GM19452 (cell line): ENCODE measurements around the gene IGSF9B.

Experiments
- ATAC-seq: cut with Tn5 transposase; IDR thresholded peaks from one replicate; pipeline ENCODE4 v1.9.1; 2021; ENCODE audit not compliant: unreplicated experiment

The IGSF9B gene

DNA sequence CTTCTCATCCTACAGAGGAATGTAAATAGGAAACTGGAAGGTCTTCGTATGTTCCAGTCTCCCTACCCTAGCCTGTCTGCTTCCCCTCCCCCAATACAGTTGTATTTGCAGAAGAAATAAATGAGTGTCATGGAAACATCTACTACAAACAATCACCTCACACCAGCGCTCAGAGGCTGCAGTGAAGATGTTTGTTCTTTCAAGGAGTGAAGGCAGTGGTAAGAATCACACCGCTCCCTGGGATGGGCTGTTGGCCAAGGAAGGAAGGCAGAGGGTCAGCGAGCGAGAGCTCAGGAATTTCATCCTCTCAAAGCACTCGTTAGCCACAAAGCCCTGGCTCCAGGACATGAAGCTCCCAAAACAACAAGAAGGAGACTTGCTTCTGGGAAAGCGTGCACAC, 1.1 kb upstream of the IGSF9B start:
- no peak for ATAC-seq

DNA sequence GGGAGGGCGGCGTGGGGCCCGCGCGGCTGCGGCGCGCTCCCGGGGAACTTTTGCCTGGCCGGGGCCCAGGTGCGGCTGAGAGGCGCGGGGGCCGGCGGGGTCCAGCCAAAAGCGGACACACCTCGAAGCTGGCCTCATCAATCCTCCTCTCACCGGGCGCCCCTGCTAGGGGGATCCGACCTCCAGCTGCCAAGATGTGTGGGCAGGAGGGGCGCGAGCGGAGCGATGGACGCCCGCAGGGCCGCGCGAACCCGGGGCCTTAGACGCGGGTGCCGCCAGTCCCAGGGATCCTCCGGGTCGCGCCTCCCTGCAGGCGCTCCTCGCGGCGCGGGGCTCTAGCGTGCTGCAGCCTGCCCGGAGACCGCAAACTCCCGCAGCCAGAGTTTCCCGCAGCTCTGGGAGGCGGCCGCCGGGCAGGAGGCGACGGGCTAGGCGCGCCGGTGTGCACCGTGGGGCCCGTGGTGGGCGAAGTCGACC, 785 bp downstream of the IGSF9B start:
- ATAC-seq, result no peak

DNA sequence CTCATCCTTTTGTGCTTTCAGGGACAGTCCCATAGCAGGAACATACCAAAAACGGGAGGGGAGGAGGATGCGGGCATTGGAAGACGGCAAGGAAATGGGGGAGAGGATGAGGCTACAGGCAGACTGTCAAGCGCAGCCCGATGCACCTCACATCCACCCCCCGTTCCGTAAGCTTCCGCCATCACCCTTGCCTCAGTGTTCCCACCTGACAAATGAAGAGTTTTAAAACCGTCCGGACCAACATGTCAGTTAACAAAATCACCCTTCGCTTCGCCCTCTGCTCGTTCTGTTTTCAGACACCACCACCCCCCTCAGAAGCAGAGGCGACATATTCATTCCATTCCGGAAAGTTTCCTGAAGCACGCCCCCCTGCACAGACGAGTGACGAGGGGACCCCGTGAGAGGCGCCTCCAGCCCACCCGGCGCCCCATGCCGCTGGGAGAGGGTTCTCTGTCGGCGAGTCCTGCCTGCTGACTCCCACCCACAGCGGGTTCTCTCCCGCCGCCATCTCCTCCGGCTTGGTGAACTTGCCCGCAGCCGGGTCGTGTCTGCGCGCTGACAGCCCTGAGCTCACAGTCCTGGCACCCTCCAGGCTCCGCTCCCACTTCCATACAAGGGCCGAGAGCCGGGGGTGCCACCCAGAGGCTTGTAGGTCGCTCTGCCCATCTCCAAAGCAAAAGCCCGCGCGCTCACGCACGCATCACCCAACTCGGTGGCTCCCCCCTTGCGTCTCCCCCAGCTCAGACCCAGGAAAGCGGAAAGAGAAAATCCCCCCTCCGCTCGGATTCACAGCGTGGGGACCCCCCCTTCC, 1.5 kb downstream of the IGSF9B start:
- ATAC-seq, result no peak

GRCh38 chr11:133953999-133954398, 2.8 kb downstream of the IGSF9B start:
- ATAC-seq, result no peak

DNA sequence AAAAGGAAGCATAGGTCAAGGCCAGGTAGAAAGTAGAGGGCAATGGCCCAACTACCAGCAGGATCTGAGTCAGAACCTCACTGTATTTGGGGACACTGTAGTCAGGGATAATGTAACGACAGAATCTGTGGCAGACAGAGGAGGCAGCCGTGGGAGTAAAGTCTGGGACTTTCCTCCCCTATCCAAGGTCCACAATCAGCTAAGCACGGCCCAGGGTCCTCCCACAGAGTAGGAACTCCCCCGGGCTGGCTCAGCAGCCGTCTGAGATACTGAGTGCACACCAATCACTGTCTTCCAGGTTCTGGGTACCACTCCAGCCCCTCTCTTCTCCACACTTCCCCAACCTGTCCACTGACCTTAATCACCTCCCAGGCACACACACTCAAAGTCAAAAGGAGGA, 3.2 kb downstream of the IGSF9B start:
- no peak for ATAC-seq

GRCh38 chr11:133952199-133953190, 4.3 kb downstream of the IGSF9B start:
- ATAC-seq, result no peak

GRCh38 chr11:133951327-133952198, 5.2 kb downstream of the IGSF9B start:
- no peak for ATAC-seq

- no peak for ATAC-seq
These were observed 5.9 kb downstream of the IGSF9B start for GRCh38 chr11:133950874-133951326.

GRCh38 chr11:133950421-133950820, 6.3 kb downstream of the IGSF9B start:
- no peak for ATAC-seq

- no peak for ATAC-seq
These were observed 7.6 kb downstream of the IGSF9B start for GRCh38 chr11:133949129-133949528.

DNA sequence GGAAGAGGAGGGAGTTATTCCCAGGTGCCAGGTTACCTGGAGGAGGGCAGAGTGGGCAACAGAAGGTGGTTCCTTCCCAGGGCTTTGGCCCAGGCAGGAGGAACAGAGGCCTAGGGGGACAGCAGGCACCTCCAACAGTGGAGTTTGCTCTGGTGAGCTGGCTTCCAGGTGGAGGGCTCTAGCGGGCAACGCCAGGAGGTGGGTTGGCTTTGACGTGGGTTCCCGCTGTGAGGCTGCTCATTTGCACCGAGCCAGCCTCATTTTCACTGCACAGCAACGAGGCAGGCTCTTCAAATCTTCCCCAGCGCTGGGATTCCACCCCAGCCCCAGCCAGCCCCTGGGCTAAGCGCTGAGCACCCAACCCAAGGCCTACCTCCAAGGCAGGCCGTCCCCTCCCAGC, 8.1 kb downstream of the IGSF9B start:
- ATAC-seq, result no peak

- no peak for ATAC-seq
These were observed 9.4 kb downstream of the IGSF9B start for GRCh38 chr11:133947321-133947756.

DNA sequence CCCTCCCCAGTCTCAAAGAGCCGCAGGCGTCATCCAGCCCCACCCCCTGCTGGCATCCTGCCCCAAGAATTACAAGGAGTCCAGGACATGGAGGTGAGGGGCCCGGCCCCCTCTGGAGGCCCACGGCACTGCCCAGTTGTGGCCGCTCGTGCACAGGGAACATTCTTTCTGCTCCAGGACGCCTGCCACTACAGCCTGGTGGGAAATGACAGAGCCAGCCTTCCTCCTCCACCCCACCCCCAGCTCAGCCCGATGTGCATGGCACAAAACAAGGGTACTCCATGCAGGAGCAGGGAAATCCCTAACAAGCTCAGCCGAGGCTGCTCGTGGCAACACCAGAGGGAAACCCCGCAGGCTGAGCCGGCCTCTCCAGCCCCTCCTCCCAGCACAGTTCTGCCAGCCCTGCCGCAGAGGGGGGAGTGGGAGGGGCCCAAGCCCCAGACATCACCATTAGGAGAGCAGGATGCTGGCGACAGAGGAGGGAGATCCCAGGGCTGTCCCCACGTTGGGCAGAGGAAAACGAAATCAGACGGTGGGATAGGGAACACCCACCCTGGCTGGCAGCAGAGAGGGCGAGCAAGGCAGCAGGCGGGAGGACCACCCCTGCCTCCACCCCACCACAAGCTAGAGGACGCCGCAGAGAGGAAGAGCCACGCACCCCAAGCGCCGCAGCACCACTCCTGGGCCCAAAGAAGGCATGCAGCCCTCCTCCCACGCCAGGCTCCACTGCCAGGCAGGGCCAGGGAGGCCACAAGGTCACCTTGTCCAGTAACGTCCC, 10.0 kb downstream of the IGSF9B start:
- no peak for ATAC-seq

DNA sequence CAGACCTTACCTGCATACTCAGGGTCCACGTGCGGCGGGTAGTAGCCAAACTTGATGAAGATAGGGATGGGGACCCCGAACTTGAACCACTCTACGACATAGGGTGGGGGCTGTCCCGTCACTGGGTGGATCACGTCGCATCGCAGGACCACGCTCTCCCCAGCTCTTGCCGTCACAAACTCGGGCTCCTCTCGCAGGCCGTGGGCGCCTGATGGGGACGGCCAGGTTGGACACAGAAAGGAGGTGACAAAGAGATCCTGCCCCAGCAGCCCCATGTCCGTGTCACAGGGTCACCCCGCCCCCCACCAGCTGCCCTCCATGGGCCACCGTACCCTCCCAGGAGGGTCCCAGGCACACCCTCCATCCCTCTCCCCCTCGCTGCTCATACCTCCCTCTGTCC, 10.7 kb downstream of the IGSF9B start:
- ATAC-seq, result no peak

DNA sequence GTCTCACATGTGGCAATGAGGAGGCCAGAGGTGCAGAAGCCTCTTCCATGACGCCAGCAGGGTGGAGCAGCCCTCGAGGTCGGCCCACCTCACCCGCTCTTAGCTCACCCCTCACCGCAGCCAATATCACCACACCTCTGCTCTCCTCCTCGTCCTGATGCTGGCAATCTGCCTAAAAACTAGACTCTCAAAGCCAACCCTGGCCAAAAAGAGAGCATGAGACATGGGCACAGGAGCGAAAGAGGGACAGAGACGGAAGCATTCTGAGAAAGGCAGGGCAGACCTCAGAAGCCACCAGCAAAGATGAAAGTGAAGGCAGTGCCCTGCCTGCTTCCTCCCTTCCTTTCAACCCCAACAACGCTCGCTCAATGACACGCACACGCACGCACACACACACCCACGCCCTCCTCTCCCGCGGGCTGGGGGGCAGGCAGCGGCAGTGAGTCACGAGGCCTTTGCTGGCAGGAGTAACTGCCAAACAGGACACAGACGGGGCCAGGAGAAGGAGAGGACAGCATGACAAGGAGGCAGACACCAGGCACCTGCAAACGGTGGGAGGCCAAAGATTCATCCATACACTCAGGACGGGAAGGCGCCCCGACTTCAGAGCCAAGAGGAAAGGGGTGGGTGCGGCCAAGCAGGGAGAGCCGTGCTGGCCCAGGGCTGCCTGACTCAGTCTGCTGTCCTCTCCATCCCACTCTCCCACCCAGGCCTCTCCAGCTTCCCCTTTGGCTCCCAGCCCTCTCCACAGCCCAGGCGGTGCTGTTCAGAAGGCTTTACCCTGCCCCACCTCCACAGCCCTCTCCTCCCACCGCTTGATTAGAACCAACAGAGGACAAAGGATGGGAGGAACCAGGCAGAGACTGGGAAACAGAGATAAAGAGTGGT, 11.4 kb downstream of the IGSF9B start:
- no peak for ATAC-seq

GRCh38 chr11:133943950-133944698, 12.6 kb downstream of the IGSF9B start:
- ATAC-seq, result no peak

DNA sequence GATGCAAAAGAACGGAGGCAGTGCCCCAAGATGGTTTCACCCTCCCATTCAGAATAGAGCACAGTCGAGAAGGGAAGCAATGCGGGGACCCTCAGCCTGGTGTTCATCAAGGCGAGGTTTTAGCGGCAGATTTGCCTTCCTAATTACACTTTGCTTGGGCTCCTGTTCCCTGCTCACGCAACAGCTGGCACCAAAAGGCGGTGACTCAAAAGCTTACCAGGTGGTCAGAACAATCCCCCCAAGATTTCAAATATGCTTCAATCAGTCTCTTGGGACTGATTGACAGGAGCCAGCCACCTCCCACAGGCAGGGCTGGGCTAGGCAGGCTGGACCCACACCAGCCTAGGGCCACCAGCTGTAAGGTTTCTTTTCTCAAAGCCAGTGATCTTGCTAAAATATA, 14.2 kb downstream of the IGSF9B start:
- ATAC-seq, result no peak

DNA sequence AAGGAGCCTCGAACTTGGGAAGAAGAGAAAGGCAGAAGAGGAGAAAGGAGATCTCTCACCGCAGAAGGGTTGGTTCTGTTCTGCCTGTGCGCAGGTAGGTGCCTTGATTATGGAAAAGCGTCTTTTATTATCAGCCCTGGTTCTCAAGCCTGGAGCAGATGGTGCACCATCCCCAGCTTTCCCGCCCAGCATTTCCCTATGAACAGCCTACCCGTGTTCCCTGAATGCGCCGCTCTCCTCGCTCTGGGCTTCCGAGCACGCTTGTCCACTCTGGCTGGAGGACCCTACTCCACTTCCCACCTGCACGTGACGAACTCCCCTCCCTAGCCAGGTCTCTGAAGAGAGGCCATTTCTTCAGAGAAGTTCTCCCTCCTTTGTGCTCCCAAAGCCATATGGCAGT, 15.2 kb downstream of the IGSF9B start:
- no peak for ATAC-seq
